GM06990 (cell line): ENCODE measurements around the gene MOB2.

ENCODE experiments used
- DNase-seq: peaks from one replicate; pipeline ENCODE4 v3.0.0-alpha.2; 2011; ENCODE audit not compliant: insufficient read length; ENCODE audit errors: extremely low read depth
- H3K27me3 ChIP-seq: replicated peaks from 2 replicates; pipeline ENCODE4 v1.6.0; 2011; ENCODE audit warnings: low read length; ENCODE audit not compliant: control insufficient read depth, insufficient read depth
- H3K36me3 ChIP-seq: 2 replicates; pipeline ENCODE4 v1.5.1; 2011; ENCODE audit warnings: low read length; ENCODE audit not compliant: control insufficient read depth, insufficient read depth
- H3K4me3 ChIP-seq: replicated peaks from 2 replicates; pipeline ENCODE4 v1.5.1; 2011; ENCODE audit warnings: low read depth, mild to moderate bottlenecking, control low read depth, low read length
- CTCF ChIP-seq: IDR thresholded peaks from 2 replicates; pipeline ENCODE4 v1.5.1; 2011; ENCODE audit warnings: low read length, control low read depth, mild to moderate bottlenecking, inconsistent platforms; ENCODE audit not compliant: insufficient read depth, poor library complexity, severe bottlenecking

Gene MOB2

GRCh38 chr11:1442807-1443366, 43.7 kb downstream of the MOB2 start:
- H3K36me3 ChIP-seq = no peaks in the 10 kb centered on the region
- H3K4me3 ChIP-seq = no peak overlapping the region
- no peak for DNase-seq
- H3K27me3 ChIP-seq = no peaks in the 10 kb centered on the region; the same call in 1 of the 2 replicates
- TF ChIP-seq CTCF = no peak

- Histone ChIP-seq H3K36me3 (no peaks in the 10 kb centered on the region), H3K4me3 (no peak overlapping the region), H3K27me3 (no peaks in the 10 kb centered on the region; the same call in 1 of the 2 replicates)
- no peak for TF ChIP-seq CTCF
- no peak for DNase-seq
These were observed 44.4 kb downstream of the MOB2 start for GRCh38 chr11:1442163-1442562.

GRCh38 chr11:1440496-1440895, 46.1 kb downstream of the MOB2 start:
- Histone ChIP-seq H3K27me3 (no peaks in the 10 kb centered on the region; the same call in 1 of the 2 replicates), H3K36me3 (no peaks in the 10 kb centered on the region), H3K4me3 (no peak overlapping the region)
- TF ChIP-seq CTCF = no peak
- no peak for DNase-seq

- DNase-seq = no peak
These were observed 46.5 kb downstream of the MOB2 start for GRCh38 chr11:1440066-1440465.

GRCh38 chr11:1439341-1439740, 47.2 kb downstream of the MOB2 start:
- no peak overlapping the region for H3K4me3 ChIP-seq

More at GRCh38 chr11:1440066-1440465, 46.5 kb downstream of the MOB2 start:
- TF ChIP-seq CTCF = no peak
- Histone ChIP-seq H3K4me3 (no peak overlapping the region), H3K27me3 (no peaks in the 10 kb centered on the region; the same call in 1 of the 2 replicates), H3K36me3 (no peaks in the 10 kb centered on the region)

More at GRCh38 chr11:1439341-1439740, 47.2 kb downstream of the MOB2 start:
- no peak for TF ChIP-seq CTCF
- H3K27me3 ChIP-seq = no peaks in the 10 kb centered on the region; the same call in 1 of the 2 replicates
- no peak for DNase-seq
- no peaks in the 10 kb centered on the region for H3K36me3 ChIP-seq
